ENCODE measurements around the gene SGCD.

The SGCD gene

GRCh38 chr5:156427315-156427714 is 100.4 kb downstream of the SGCD start:
- Histone ChIP-seq H3K27ac (ENCODE audit: low read length) (no peak overlapping the region), H3K79me2 (ENCODE audit: low read length) (no peaks in the 10 kb centered on the region), H3K9me3 (ENCODE audit: insufficient read depth, low read length) (no peaks in the 10 kb centered on the region), H3K4me2 (ENCODE audit: low read length) (no peak overlapping the region), H3K9ac (ENCODE audit: low read length) (no peak overlapping the region), H3K27me3 (ENCODE audit: low read depth, low read length) (no peaks in the 10 kb centered on the region), H4K20me1 (ENCODE audit: insufficient read depth, low read length) (no peaks in the 10 kb centered on the region), H3K4me1 (ENCODE audit: low read length) (no peaks in the 10 kb centered on the region), H3K4me3 (ENCODE audit: low read length) (no peak overlapping the region), H2AFZ (ENCODE audit: low read depth, low read length) (no peak overlapping the region), H3K36me3 (replicated peaks; ENCODE audit: low read depth, low read length) (no peaks in the 10 kb centered on the region)
- TF ChIP-seq EZH2phosphoT487 (IDR thresholded peaks at IDR 0.05; ENCODE audit: low read depth) (no peak), CTCF (IDR thresholded peaks at IDR 0.05; ENCODE audit: low read depth, low read length) (no peak)

GRCh38 chr5:156431956-156432829 is 105.2 kb downstream of the SGCD start:
- TF ChIP-seq CTCF (IDR thresholded peaks at IDR 0.05; ENCODE audit: low read depth, low read length), result no peak
- no peak for TF ChIP-seq EZH2phosphoT487 (IDR thresholded peaks at IDR 0.05; ENCODE audit: low read depth)
- Histone ChIP-seq H3K4me2 (ENCODE audit: low read length) (no peak overlapping the region), H4K20me1 (ENCODE audit: insufficient read depth, low read length) (no peaks in the 10 kb centered on the region), H3K79me2 (ENCODE audit: low read length) (no peaks in the 10 kb centered on the region), H2AFZ (ENCODE audit: low read depth, low read length) (no peak overlapping the region), H3K9me3 (ENCODE audit: insufficient read depth, low read length) (no peaks in the 10 kb centered on the region), H3K4me3 (ENCODE audit: low read length) (no peak overlapping the region), H3K36me3 (replicated peaks; ENCODE audit: low read depth, low read length) (no peaks in the 10 kb centered on the region), H3K27me3 (ENCODE audit: low read depth, low read length) (no peaks in the 10 kb centered on the region), H3K27ac (ENCODE audit: low read length) (no peak overlapping the region), H3K4me1 (ENCODE audit: low read length) (no peaks in the 10 kb centered on the region), H3K9ac (ENCODE audit: low read length) (no peak overlapping the region)

- no peaks in the 10 kb centered on the region for H3K9me3 ChIP-seq (ENCODE audit: insufficient read depth, low read length)
- H3K36me3 ChIP-seq (replicated peaks; ENCODE audit: low read depth, low read length), result no peaks in the 10 kb centered on the region
- no peak overlapping the region for H3K4me2 ChIP-seq (ENCODE audit: low read length)
- no peak overlapping the region for H3K27ac ChIP-seq (ENCODE audit: low read length)
- no peak overlapping the region for H3K4me3 ChIP-seq (ENCODE audit: low read length)
- H3K9ac ChIP-seq (ENCODE audit: low read length), result no peak overlapping the region
- no peaks in the 10 kb centered on the region for H3K79me2 ChIP-seq (ENCODE audit: low read length)
- no peak overlapping the region for H2AFZ ChIP-seq (ENCODE audit: low read depth, low read length)
- TF ChIP-seq EZH2phosphoT487 (IDR thresholded peaks at IDR 0.05; ENCODE audit: low read depth) (no peak), CTCF (IDR thresholded peaks at IDR 0.05; ENCODE audit: low read depth, low read length) (no peak)
- no peaks in the 10 kb centered on the region for H3K27me3 ChIP-seq (ENCODE audit: low read depth, low read length)
- no peaks in the 10 kb centered on the region for H4K20me1 ChIP-seq (ENCODE audit: insufficient read depth, low read length)
- H3K4me1 ChIP-seq (ENCODE audit: low read length), result no peaks in the 10 kb centered on the region
Measured at GRCh38 chr5:156432830-156433105, 105.8 kb downstream of the SGCD start.

- Histone ChIP-seq H3K27ac (ENCODE audit: low read length) (no peak overlapping the region), H3K9me3 (ENCODE audit: insufficient read depth, low read length) (no peaks in the 10 kb centered on the region), H2AFZ (ENCODE audit: low read depth, low read length) (no peak overlapping the region), H3K4me1 (ENCODE audit: low read length) (no peaks in the 10 kb centered on the region), H3K36me3 (replicated peaks; ENCODE audit: low read depth, low read length) (no peaks in the 10 kb centered on the region), H3K79me2 (ENCODE audit: low read length) (no peaks in the 10 kb centered on the region), H3K9ac (ENCODE audit: low read length) (no peak overlapping the region), H3K27me3 (ENCODE audit: low read depth, low read length) (no peaks in the 10 kb centered on the region), H4K20me1 (ENCODE audit: insufficient read depth, low read length) (no peaks in the 10 kb centered on the region), H3K4me2 (ENCODE audit: low read length) (no peak overlapping the region), H3K4me3 (ENCODE audit: low read length) (no peak overlapping the region)
- no peak for TF ChIP-seq EZH2phosphoT487 (IDR thresholded peaks at IDR 0.05; ENCODE audit: low read depth)
- TF ChIP-seq CTCF (IDR thresholded peaks at IDR 0.05; ENCODE audit: low read depth, low read length), result no peak
Measured at GRCh38 chr5:156434471-156434870, 107.5 kb downstream of the SGCD start.
